NCI-H2081 (cell line): ENCODE measurements around the gene LIPH.

Experiments
- DNase-seq, 2 experiments: peaks; one replicate each; lab custom pipeline; 2025; lab: John Stamatoyannopoulos, UW

Gene LIPH

DNA sequence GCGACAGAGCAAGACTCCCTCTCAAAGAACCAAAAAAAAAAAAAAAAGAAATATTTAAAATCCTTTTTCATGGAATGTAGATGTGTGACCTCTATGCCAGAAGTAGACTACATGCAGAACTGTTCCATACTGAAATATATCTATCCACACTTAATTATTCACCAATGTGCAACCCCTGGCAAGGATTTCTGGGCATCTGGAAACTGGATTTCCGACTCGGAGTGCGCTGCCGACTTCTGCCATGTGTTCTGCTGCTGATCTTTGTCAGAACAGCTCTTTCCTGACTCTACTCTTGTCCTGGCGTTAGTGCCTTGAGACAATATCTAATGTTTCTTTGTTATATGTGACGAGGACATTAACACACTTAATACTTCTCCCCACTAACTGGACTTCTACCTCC is 11.7 kb downstream of the LIPH start:
- no peak for DNase-seq

- no peak for DNase-seq
These were observed 12.5 kb downstream of the LIPH start for GRCh38 chr3:185539934-185540333.

- peak in 1 of 2 experiments; percentile 13 for DNase-seq
These were observed 14.9 kb downstream of the LIPH start for GRCh38 chr3:185537369-185537970.

GRCh38 chr3:185534511-185534910 is 17.9 kb downstream of the LIPH start:
- DNase-seq, result no peak

DNA sequence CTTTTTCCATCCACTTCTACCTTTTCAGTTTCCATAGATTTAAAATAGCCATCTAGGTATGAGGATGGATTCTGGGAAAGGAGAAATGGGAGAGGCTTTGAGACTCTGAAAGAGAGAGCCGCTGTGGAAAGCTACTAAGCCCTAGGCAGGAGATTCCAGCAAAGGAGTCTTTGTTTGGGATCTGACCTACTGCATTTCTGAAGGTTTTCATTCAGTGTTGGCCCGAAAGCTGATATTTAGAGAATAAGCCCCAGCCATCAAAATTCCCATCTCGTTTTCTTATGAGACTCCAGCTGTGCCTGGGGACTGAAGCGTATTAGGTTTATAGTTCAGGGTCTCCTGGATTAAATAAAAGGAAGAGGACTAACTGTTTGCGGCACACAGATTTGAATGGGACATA is 19.5 kb downstream of the LIPH start:
- DNase-seq, result no peak

DNA sequence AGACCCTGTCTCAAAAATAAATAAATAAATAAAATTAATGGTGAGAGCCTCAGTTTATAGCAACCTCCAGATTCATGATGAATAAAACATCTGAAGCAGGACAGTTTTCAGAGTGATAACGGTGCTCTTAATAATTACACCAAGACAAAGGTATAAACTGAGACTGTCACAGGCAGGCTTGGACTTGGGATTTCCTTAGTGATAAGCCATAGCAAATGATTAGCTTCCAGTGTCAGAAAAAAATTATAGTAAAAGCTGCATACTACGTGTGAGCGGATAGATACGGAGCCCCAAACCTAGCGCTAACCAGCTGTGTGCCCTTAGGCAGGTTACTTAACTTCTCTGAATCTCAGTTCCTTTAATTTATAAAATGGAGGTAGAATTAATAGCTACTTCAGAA is 21.5 kb downstream of the LIPH start:
- DNase-seq, result no peak

- no peak for DNase-seq
These were observed 23.9 kb downstream of the LIPH start for GRCh38 chr3:185528532-185528931.

GRCh38 chr3:185527364-185527763 is 25.0 kb downstream of the LIPH start:
- no peak for DNase-seq

GRCh38 chr3:185526349-185526951 is 25.9 kb downstream of the LIPH start:
- DNase-seq, result no peak

DNA sequence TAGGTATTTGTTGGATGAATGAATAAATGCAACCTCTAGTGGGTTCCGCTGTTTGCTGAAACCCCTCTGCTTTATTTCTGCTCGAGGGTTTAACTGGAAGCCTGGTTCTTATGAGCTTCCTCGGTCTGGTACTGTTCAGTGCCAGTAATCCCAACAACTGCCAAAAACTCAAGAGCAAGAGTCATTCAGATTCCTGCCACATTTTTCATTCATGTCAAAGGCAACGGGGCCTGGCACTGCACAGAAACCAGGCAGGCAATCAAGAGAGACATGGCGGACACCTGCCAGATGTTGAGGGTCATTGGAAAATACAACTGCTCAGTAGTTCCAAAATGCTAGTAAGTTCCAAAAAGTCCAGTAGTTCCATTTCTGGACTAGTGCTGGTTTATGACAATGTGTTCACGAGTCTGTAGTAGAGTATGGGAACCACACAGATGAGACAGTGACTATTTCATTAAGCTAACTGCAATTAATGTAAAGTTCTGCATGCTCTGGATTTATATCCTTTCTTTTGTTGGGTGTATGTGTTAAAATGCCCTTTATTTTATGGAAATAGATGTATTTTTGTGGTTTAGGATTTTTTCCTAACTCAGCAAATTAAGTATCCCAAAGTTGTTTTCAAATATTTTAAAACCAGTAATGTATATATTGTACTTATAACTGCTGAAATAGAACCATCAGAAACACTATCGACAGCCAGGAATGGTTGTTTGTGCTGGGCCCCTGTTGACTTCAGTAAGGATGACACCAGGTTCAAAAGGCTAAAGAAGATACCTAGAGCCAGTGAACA is 30.8 kb downstream of the LIPH start:
- DNase-seq, result no peak

DNA sequence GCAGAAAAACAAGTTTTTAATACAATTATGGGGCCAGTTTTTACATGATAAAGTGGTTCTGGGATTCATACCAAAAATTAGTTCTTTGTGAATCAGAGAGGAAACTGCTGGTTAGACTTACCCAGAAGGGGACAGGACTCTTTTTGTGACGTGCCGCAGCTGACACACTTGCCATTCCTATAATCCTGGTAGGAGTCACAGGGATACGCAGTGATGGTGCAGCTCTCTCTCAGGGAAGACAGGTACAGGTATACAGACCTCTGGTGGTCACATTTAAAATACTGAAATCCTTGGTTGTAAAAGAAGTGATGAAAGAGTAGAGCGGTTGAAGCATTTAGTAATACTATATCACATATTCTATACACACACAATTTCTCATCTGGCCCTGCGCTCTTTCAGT is 33.4 kb downstream of the LIPH start:
- peak in 1 of 2 experiments; percentile 10 for DNase-seq

- no peak for DNase-seq
These were observed 34.8 kb downstream of the LIPH start for GRCh38 chr3:185517387-185518130.

DNA sequence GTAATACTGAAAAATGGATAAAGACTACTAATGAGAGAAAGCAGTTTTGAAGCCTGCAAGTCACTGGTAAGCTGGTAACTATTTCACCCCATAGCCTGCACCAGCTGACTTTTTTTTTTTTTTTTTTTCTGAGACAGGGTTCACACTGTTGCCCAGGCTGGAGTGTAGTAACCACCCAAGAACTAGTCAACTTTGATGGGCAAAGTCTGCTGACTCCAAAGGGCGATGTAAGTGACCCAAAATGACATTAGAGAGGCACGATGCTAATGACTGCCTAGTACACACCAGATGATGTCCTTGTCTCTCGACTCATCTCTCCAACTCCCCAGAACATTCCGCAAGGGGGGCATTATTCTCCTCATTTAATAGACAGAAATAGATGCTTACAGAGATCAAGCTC is 40.7 kb downstream of the LIPH start:
- DNase-seq, result no peak

DNA sequence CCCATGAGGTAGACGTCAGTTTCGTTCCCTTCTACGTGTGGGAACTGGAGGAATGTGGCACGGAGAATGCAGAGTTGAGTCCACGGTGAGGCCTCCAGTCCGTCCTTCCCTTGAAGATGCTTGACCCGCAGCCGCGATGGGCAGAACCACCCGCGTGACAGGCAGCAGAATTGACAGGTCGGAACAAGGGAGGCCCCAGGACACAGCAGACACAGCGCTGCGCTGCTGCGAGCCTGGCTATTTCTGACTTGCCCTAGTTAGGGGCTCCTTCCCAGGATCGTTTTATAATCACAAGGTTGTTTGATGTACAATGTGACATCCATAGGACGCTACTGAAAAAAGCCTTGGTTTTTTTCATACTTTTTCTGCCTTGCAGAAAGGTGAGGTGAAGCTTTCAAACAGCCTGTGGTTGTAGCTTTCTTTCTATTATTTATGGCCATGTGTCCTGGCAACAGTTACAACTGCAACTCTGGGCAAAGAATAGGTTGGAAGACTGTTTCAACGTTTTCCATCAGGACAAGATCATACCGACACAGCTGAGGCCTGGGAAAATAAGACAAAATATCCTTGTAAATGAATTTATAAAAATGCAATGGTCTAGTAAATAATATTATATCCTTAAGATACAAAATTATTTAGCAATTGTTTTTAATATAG is 43.9 kb downstream of the LIPH start:
- DNase-seq, result no peak

GRCh38 chr3:185507883-185508282 is 44.5 kb downstream of the LIPH start:
- DNase-seq, result no peak

GRCh38 chr3:185504636-185505035 is 47.8 kb downstream of the LIPH start:
- no peak for DNase-seq

GRCh38 chr3:185503521-185503920 is 48.9 kb downstream of the LIPH start:
- DNase-seq, result no peak

DNA sequence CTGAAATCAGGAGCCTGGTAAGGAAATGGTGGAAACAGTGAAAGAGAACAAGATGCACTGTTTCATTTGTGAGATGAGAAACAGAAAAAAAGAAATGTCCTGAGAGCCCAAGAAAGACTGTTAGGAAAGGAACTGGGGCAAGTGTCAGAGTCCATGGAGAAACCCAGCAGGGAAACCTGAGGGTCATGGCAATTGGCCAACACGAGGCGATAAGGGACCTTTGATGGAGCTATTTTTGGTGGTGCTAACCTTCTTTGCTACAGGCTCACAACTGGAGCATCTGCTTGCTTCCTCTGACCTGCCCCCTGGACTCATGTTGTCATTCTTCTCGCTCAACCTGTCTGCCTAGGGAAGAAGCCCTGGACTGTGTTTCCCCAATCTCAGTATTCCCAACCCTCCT is 49.4 kb downstream of the LIPH start:
- DNase-seq, result no peak

DNA sequence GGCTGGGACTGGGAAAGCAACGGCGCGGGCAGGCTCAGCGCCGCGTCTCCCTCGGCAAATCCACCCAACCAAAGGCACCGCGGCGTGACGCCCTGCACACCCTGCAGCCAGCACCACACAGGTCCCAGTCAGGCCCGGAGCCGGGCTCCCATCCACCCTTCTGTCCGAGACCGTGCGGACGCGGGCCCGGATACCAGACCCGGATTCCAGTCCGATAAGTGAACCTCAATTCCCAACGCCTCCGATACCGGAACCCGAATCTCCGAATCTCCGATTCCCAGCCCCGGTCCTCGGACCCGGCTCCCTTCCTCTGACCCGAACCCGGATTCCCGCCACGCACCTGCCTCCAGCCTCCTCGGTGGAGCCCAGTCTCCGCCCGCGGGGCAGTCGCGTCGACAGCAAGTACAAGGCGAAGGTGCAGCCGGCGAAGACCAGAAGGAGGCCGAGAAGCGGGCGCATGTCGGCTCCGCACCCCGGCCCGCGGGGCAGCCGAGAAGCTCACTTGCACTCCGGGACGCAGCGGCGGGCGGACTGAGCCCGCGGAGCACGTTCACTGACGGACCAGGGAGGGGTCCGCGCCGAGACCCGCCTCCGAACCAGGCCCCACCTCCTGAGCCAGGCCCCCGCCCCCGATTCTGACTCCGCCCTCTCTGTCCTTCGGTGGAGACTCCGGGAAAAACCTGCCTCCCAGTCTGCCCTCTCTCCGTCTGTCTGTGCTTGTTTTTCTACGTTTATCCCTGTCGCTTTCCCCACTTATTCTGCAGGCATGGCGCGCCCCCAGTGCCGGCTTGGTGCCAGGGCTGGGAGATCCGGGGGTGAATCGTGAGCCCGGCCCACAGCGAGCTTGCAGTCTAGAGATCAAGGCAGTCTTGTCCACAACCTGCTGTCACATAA is 53.6 kb downstream of the LIPH start, which contains the start of gene TMEM41A:
TSS of gene TMEM41A (minus strand) at position 533 of the 894 bp plus-strand sequence. CDS start at position 459, 74 bp downstream.
- peak; percentile 94 to 95 for DNase-seq

DNA sequence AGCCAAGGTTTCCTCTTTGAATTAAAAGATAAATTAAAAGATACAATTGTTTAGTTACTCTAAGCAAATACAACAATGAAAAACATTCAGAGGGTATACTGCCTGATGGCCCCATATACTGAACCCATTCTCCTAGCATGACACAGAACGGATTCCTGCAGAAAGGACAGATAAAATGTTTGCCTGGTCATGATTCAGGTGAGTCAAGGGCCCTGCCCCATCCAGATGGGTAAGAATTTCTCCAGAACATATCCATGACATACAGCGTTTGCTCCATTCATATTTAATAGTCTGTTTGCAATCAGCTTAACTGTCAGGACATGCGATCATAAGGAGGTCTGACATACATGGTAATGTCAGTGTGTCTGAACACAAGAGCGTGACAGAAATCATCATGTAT is 62.1 kb downstream of the LIPH start:
- DNase-seq, result no peak

GRCh38 chr3:185489462-185489861 is 62.9 kb downstream of the LIPH start:
- DNase-seq, result no peak
